ENCODE data around the gene PDE4D.

- TF ChIP-seq RAD21 (IDR thresholded peaks at IDR 0.05; ENCODE audit: low read length) (no peak), CTCF (conservative IDR thresholded peaks at IDR 0.05; ENCODE audit: low read depth, low read length) (no peak), BHLHE40 (IDR thresholded peaks at IDR 0.05; ENCODE audit: low read depth, low read length) (no peak), POLR2A (IDR thresholded peaks at IDR 0.05; ENCODE audit: low read depth, low read length) (no peak), CHD1 (IDR thresholded peaks at IDR 0.05; ENCODE audit: low read depth, low read length) (no peak), USF2 (IDR thresholded peaks at IDR 0.05; ENCODE audit: low read depth, low read length) (no peak), CEBPB (IDR thresholded peaks at IDR 0.05; ENCODE audit: low read depth, low read length) (no peak), RFX5 (IDR thresholded peaks at IDR 0.05; ENCODE audit: low read depth, low read length) (no peak), MXI1 (IDR thresholded peaks at IDR 0.05; ENCODE audit: borderline replicate concordance, low read depth, low read length) (no peak), MAZ (IDR thresholded peaks at IDR 0.05; ENCODE audit: borderline replicate concordance, low read depth, low read length) (no peak), ELK1 (IDR thresholded peaks at IDR 0.05; ENCODE audit: borderline replicate concordance, low read depth, low read length) (no peak), RCOR1 (IDR thresholded peaks at IDR 0.05; ENCODE audit: insufficient replicate concordance, low read length) (no peak)
Measured at GRCh38 chr5:59091965-59092364, 801.6 kb downstream of the PDE4D start.

Data from IMR-90 (cell line).